CD14-positive monocyte (primary cell): ENCODE results near the gene ELMOD2. TPM values are rescaled to one million over a fixed set of nuclear protein-coding genes. Genes with fewer than 3 reads are reported as not detected.

Experiments
- DNase-seq, 3 donors: peaks; one replicate each; pipeline ENCODE4 v3.0.0-alpha.2; 2011 to 2022
- H2AFZ ChIP-seq: 2 replicates; pipeline ENCODE4 v1.6.0; 2012; ENCODE audit warnings: mild to moderate bottlenecking, low read depth, low read length, inconsistent platforms; ENCODE audit not compliant: insufficient read depth, poor library complexity, severe bottlenecking
- H3K27ac ChIP-seq, 2 donors: 1 replicate in 1 of 2; 2 replicates in 1 of 2; pipeline ENCODE4 v1.5.1; 2012 to 2013; ENCODE audit warnings: low read length in 2 of 2, control low read depth in 1 of 2, inconsistent platforms in 1 of 2, low read depth in 1 of 2, mild to moderate bottlenecking in 1 of 2
- H3K27me3 ChIP-seq, 2 donors: one replicate each; pipeline versions ENCODE4 v1.6.0 to v1.6.1; 2011 to 2013; ENCODE audit warnings: low read length in 2 of 2; ENCODE audit not compliant: control insufficient read depth in 2 of 2, insufficient read depth in 2 of 2
- H3K36me3 ChIP-seq, 2 donors: replicated peaks in 1 of 2; 1 replicate in 1 of 2; 2 replicates in 1 of 2; pipeline versions ENCODE4 v1.5.1 to v1.6.1; 2012 to 2013; ENCODE audit warnings: low read length in 2 of 2, control low read depth in 1 of 2, inconsistent platforms in 1 of 2, mild to moderate bottlenecking in 1 of 2; ENCODE audit not compliant: insufficient read depth in 2 of 2, control insufficient read depth in 1 of 2
- H3K4me1 ChIP-seq, 2 donors: 1 replicate in 1 of 2; 2 replicates in 1 of 2; pipeline versions ENCODE4 v1.5.1 to v1.6.1; 2012 to 2013; ENCODE audit warnings: low read length in 2 of 2, control low read depth in 1 of 2, inconsistent platforms in 1 of 2, mild to moderate bottlenecking in 1 of 2, moderate library complexity in 1 of 2; ENCODE audit not compliant: insufficient read depth in 2 of 2, control insufficient read depth in 1 of 2
- H3K4me2 ChIP-seq: replicated peaks from 2 replicates; pipeline ENCODE3; 2012; ENCODE audit warnings: low read length, moderate library complexity, mild to moderate bottlenecking; ENCODE audit not compliant: poor library complexity, severe bottlenecking; ENCODE audit errors: extremely low read depth
- H3K4me3 ChIP-seq, 3 experiments: fragments of 200-600 bp in 1 of 3; sonication (generic) in 1 of 3; replicated peaks in 1 of 3; 1 replicate in 2 of 3; 2 replicates in 1 of 3; pipeline ENCODE4 v1.5.1; 2011 to 2013; ENCODE audit warnings: low read length in 3 of 3, mild to moderate bottlenecking in 3 of 3, control low read depth in 2 of 3, low read depth in 2 of 3, inconsistent platforms in 1 of 3, moderate library complexity in 1 of 3
- H3K79me2 ChIP-seq: 2 replicates; pipeline ENCODE4 v1.6.0; 2012; ENCODE audit warnings: mild to moderate bottlenecking, control low read depth, inconsistent platforms, low read length, moderate library complexity; ENCODE audit not compliant: insufficient read depth
- H3K9ac ChIP-seq: 2 replicates; pipeline ENCODE4 v1.6.0; 2017; ENCODE audit warnings: low read length, mild to moderate bottlenecking; ENCODE audit not compliant: insufficient read depth, poor library complexity, severe bottlenecking
- H3K9me3 ChIP-seq, 2 donors: replicated peaks in 1 of 2; 1 replicate in 1 of 2; 2 replicates in 1 of 2; pipeline versions ENCODE4 v1.5.1 to v1.6.1; 2012 to 2013; ENCODE audit warnings: low read length in 2 of 2, control low read depth in 1 of 2; ENCODE audit not compliant: control insufficient read depth in 1 of 2, insufficient read depth in 1 of 2
- H4K20me1 ChIP-seq: 2 replicates; pipeline ENCODE4 v1.6.0; 2012; ENCODE audit warnings: mild to moderate bottlenecking, low read length, control low read depth, moderate library complexity; ENCODE audit not compliant: insufficient read depth
- H3K27ac Mint-ChIP-seq, 7 donors: one replicate each; pipeline ENCODE4 v1.8.0; 2020; ENCODE audit warnings: mild to moderate bottlenecking in 7 of 7, mixed read lengths in 7 of 7, moderate library complexity in 6 of 7, inconsistent platforms in 2 of 7
- H3K27me3 Mint-ChIP-seq, 3 donors: one replicate each; pipeline ENCODE4 v1.8.0; 2021 to 2022; ENCODE audit warnings: low read depth in 3 of 3, mild to moderate bottlenecking in 3 of 3, mixed read lengths in 3 of 3, moderate library complexity in 3 of 3, inconsistent platforms in 1 of 3
- H3K36me3 Mint-ChIP-seq, 2 donors: one replicate each; pipeline ENCODE4 v1.8.0; 2020; ENCODE audit warnings: mixed read lengths in 2 of 2, inconsistent platforms in 1 of 2, mild to moderate bottlenecking in 1 of 2
- H3K4me1 Mint-ChIP-seq: one replicate; pipeline ENCODE4 v1.8.0; 2020; ENCODE audit warnings: mild to moderate bottlenecking, mixed read lengths
- H3K4me3 Mint-ChIP-seq, 2 donors: one replicate each; pipeline ENCODE4 v1.8.0; 2020; ENCODE audit warnings: mild to moderate bottlenecking in 2 of 2, mixed read lengths in 2 of 2, moderate library complexity in 1 of 2
- H3K9me3 Mint-ChIP-seq, 7 donors: one replicate each; pipeline ENCODE4 v1.8.0; 2020 to 2022; ENCODE audit warnings: mixed read lengths in 7 of 7, mild to moderate bottlenecking in 6 of 7, moderate library complexity in 6 of 7, inconsistent platforms in 2 of 7
- CTCF ChIP-seq: fragments of 200-600 bp; IDR thresholded peaks from one replicate; pipeline ENCODE4 v1.8.0; 2022; ENCODE audit warnings: antibody characterized with exemption, mild to moderate bottlenecking
- WGBS: methylation state at CpG from one replicate; pipeline ENCODE4 v1.1.5; 2013; ENCODE audit warnings: missing lambda C conversion rate; ENCODE audit not compliant: insufficient coverage; 5-methylcytosine and 5-hydroxymethylcytosine counted together
- intact Hi-C, 2 donors: fragments of 100-400 bp; cut with micrococcal nuclease; formaldehyde crosslinking; loops; one replicate each; pipeline versions ENCODE4 v1.15.0 to v1.15.1; 2023
- polyA minus RNA-seq: library from RNA; depleted of rRNA, polyadenylated mRNA; stranded (reverse); fragments of >200 nt; gene quantifications from 2 replicates; pipeline ENCODE4 v1.2.3, GENCODE V29; 2012
- polyA plus RNA-seq, 3 donors: library from polyadenylated mRNA; depleted of rRNA in 1 of 3; unstranded in 2 of 3; stranded (reverse) in 1 of 3; fragments of 300-500 nt in 2 of 3; fragments of >200 nt in 1 of 3; fragmentation: Illumina TruSeq in 2 of 3; gene quantifications; 1 replicate in 2 of 3; 2 replicates in 1 of 3; pipeline ENCODE4 v1.2.3, GENCODE V29; 2012 to 2021
- total RNA-seq, 12 experiments: library from RNA in 1 of 12; stranded (reverse) in 1 of 12; fragments of 120-200 nt in 1 of 12; gene quantifications; one replicate each; pipeline ENCODE4 v1.2.4 and lab custom pipeline; 2013 to 2026; ENCODE audit warnings: mixed read lengths in 6 of 12, inconsistent platforms in 1 of 12

The ELMOD2 gene
- total RNA-seq (2013): 15.9 TPM
- polyA plus RNA-seq (1 to 10 TPM; 4.0 to 7.6 (median 4.9) TPM), polyA minus RNA-seq (4.2 and 4.6 TPM in 2 replicates), total RNA-seq (lab: John Stamatoyannopoulos, UW) (4.3 to 19.5 (median 11.7) reads per million in 11 experiments)

- peaks cover 12% of the 10 kb centered on the region for H3K4me1 Mint-ChIP-seq
- peak within 1 kb of the TSS; percentile 82 to 95 for H3K4me3 Mint-ChIP-seq
- Histone ChIP-seq H3K79me2 (peaks cover 15% of the 10 kb centered on the region), H3K9ac (peak within 1 kb of the TSS; percentile 91), H4K20me1 (no peaks in the 10 kb centered on the region), H3K4me2 (peak within 1 kb of the TSS; percentile 82), H3K36me3 (peaks cover 4 to 15% of the 10 kb centered on the region in 2 donors), H3K27ac (peak within 1 kb of the TSS; percentile 38 to 91), H3K4me3 (peak within 1 kb of the TSS; percentile 63 to 93 (median 82)), H3K27me3 (no peaks in the 10 kb centered on the region), H3K9me3 (no peaks in the 10 kb centered on the region), H3K4me1 (peaks cover 12 to 15% of the 10 kb centered on the region in 2 donors), H2AFZ (peak within 1 kb of the TSS; percentile 100)
- peaks cover 0 to 8% (median 0%) of the 10 kb centered on the region in 7 donors for H3K9me3 Mint-ChIP-seq
- H3K27me3 Mint-ChIP-seq: peaks cover 0 to 2% (median 2%) of the 10 kb centered on the region in 3 donors
- intact Hi-C loops: loop anchor here (5.0 kb wide), 3 partner anchors 147 to 1447 kb away; partner anchors contain the start of gene SCOC (in 1 of the 2)
- peak within 1 kb of the TSS; percentile 83 to 95 (median 89) for H3K27ac Mint-ChIP-seq
- H3K36me3 Mint-ChIP-seq: peaks cover 14 to 21% of the 10 kb centered on the region in 2 donors
- peak; percentile 96 to 97 (median 97) for DNase-seq
- under 1% methylated on average over 71 of the region's 77 CpGs for WGBS
- peak; percentile 91 for TF ChIP-seq CTCF
Measured at GRCh38 chr4:140523857-140524742, at the start of gene ELMOD2. ELMOD2 (plus strand) TSS chr4:140524168; CDS start chr4:140525429, 1,261 bp downstream.

- no peak overlapping the region for H2AFZ ChIP-seq
- intact Hi-C loops: no loop called here
- Mint-ChIP-seq H3K9me3 (peaks cover 0 to 10% (median 4%) of the 10 kb centered on the region in 7 donors), H3K27ac (no peak overlapping the region), H3K4me3 (no peak overlapping the region), H3K4me1 (no peaks in the 10 kb centered on the region), H3K36me3 (no peaks in the 10 kb centered on the region), H3K27me3 (peaks cover 2 to 3% (median 2%) of the 10 kb centered on the region in 3 donors)
- H3K79me2 ChIP-seq: no peaks in the 10 kb centered on the region
- no CpG with 5 or more reads among the region's 4 CpGs for WGBS
- no peak for DNase-seq
- H3K27ac ChIP-seq: no peak overlapping the region
- no peak for TF ChIP-seq CTCF
- H3K4me3 ChIP-seq: no peak overlapping the region
- H3K4me1 ChIP-seq: no peaks in the 10 kb centered on the region
- H3K36me3 ChIP-seq: no peaks in the 10 kb centered on the region
- H4K20me1 ChIP-seq: no peaks in the 10 kb centered on the region
- H3K9me3 ChIP-seq: no peaks in the 10 kb centered on the region
- H3K4me2 ChIP-seq: no peak overlapping the region
- H3K9ac ChIP-seq: no peak overlapping the region
- H3K27me3 ChIP-seq: no peaks in the 10 kb centered on the region
Measured at GRCh38 chr4:140483445-140483844, 40.5 kb upstream of the ELMOD2 start.
